PC-9 (cell line): ENCODE measurements around the gene RHD.

ENCODE experiments used
- CTCF ChIP-seq: fragments of 200-600 bp; sonication (generic); conservative IDR thresholded peaks from 2 replicates; pipeline ENCODE4 v1.6.1; 2017; ENCODE audit warnings: mixed run types, antibody characterized with exemption, mild to moderate bottlenecking, moderate library complexity
- EZH2 ChIP-seq: fragments of 200-600 bp; sonication (generic); IDR thresholded peaks from 2 replicates; pipeline ENCODE4 v1.8.0; 2017; ENCODE audit warnings: antibody characterized with exemption, low read depth

- no peak for TF ChIP-seq CTCF
- no peak for TF ChIP-seq EZH2
Measured at GRCh38 chr1:25356441-25356840, 84.1 kb downstream of the RHD start.
